Measurements from ENCODE around the gene CCDC137.

The CCDC137 gene

DNA sequence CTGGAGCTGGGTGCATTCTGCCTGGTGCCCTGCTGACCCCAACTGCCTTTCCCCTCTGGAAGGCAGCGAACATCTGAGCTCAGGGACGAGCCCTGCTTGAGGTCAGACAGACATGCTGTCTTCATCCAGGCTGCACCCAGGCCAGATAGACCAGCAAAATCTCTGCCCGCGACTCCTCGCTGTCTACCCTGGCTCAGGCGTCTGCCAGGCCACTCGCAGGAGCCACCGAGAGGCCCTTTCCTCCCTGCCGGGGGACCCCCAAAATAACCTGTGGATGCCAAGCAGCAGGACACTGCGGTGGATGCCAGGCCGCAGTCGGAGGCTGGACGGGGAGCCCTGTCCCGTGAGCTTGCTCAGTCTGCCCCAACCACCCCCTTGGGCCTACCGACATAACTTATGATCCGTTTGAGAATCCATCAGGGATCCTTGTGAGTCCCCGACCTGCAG is 42.2 kb downstream of the CCDC137 start:
- Mint-ChIP-seq H3K27ac (peak overlapping the region; percentile 41), H3K27me3 (no peaks in the 10 kb centered on the region), H3K9me3 (no peaks in the 10 kb centered on the region), H3K4me3 (no peak overlapping the region), H3K36me3 (ENCODE audit: low read depth) (peaks cover 58% of the 10 kb centered on the region), H3K4me1 (ENCODE audit: low read depth) (peaks cover 44% of the 10 kb centered on the region)
- no peak for DNase-seq

- Mint-ChIP-seq H3K9me3 (no peaks in the 10 kb centered on the region), H3K4me3 (peak overlapping the region; percentile 70), H3K36me3 (ENCODE audit: low read depth) (peaks cover 49% of the 10 kb centered on the region), H3K27ac (peak overlapping the region; percentile 82), H3K4me1 (ENCODE audit: low read depth) (peaks cover 37% of the 10 kb centered on the region), H3K27me3 (no peaks in the 10 kb centered on the region)
- DNase-seq: peak; percentile 65
These were observed 44.2 kb downstream of the CCDC137 start for GRCh38 chr17:81710514-81711308.

- peak within 1 kb of the TSS; percentile 88 for H3K27ac Mint-ChIP-seq
- H3K4me3 Mint-ChIP-seq: peak within 1 kb of the TSS; percentile 92
- no peaks in the 10 kb centered on the region for H3K9me3 Mint-ChIP-seq
- H3K27me3 Mint-ChIP-seq: no peaks in the 10 kb centered on the region
- DNase-seq: peak; percentile 93
- H3K4me1 Mint-ChIP-seq (ENCODE audit: low read depth): peaks cover 34% of the 10 kb centered on the region
- peaks cover 40% of the 10 kb centered on the region for H3K36me3 Mint-ChIP-seq (ENCODE audit: low read depth)
These were observed 45.4 kb downstream of the CCDC137 start, which contains the start of gene SLC25A10 for GRCh38 chr17:81711814-81712467. Gene SLC25A10 (plus strand): TSS chr17:81712284. CDS start chr17:81712427, 143 bp downstream.

DNA sequence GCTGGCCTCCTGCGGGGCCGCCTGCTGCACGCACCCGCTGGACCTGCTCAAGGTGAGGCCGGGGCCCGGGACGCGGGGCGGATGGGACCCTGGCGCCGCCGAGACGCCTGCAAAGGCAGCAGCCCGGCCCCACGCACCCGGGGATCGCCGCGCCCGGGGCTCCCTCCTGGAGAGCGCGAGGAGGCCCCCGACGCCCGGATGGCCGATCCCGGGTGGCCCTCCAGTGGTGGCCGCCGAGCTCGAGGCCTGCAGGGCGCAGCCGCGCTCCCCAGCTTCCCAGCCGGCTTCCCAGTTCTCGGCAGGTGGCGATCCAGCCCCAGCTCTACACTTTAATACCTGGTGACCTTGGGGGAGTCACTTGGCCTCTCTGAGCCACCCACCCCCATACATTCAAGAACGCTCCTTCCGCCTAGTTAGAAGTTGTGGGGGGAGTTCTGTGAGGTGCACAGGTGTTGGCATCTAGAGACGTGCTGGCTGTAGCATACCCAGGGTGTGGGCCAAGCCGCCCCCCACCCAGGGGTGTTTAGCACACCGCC is 46.0 kb downstream of the CCDC137 start:
- peak overlapping the region; percentile 88 for H3K27ac Mint-ChIP-seq
- peaks cover 34% of the 10 kb centered on the region for H3K4me1 Mint-ChIP-seq (ENCODE audit: low read depth)
- H3K4me3 Mint-ChIP-seq: peak overlapping the region; percentile 92
- no peak for DNase-seq
- no peaks in the 10 kb centered on the region for H3K9me3 Mint-ChIP-seq
- H3K36me3 Mint-ChIP-seq (ENCODE audit: low read depth): peaks cover 35% of the 10 kb centered on the region
- H3K27me3 Mint-ChIP-seq: no peaks in the 10 kb centered on the region

DNA sequence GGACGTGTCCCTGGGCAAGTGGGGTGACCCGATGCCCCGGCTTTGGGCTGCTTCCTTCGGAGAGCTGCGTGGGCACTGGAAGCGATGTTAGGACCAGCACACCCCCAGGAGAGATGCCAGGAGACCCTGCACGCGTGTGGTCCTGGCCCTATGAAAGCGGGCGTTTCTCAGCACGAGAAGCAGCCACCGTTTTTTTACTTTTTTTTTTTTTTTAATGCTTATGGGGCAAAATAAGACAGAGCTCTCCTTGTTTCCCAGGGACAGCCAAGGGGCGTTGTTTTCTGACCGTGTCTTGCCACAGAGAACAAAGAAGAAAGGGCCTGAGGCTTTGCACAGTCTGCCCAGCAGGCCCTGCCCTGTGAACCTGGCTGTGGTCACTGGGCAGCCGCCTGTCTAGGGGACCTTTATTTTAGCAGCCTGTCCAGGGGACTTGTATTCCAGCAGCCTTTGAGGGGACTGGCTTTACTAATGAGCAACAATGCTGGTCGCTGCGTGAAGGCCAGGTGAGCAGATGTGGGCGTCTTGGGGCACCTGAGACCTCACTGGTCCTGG is 46.5 kb downstream of the CCDC137 start:
- DNase-seq: no peak
- no peaks in the 10 kb centered on the region for H3K27me3 Mint-ChIP-seq
- H3K36me3 Mint-ChIP-seq (ENCODE audit: low read depth): peaks cover 36% of the 10 kb centered on the region
- H3K4me3 Mint-ChIP-seq: peak overlapping the region; percentile 92
- no peaks in the 10 kb centered on the region for H3K9me3 Mint-ChIP-seq
- H3K4me1 Mint-ChIP-seq (ENCODE audit: low read depth): peaks cover 34% of the 10 kb centered on the region
- H3K27ac Mint-ChIP-seq: peak overlapping the region; percentile 88

- H3K27ac Mint-ChIP-seq: no peak overlapping the region
- no peak for DNase-seq
- H3K4me3 Mint-ChIP-seq: peak overlapping the region; percentile 92
- H3K4me1 Mint-ChIP-seq (ENCODE audit: low read depth): peaks cover 34% of the 10 kb centered on the region
- peaks cover 34% of the 10 kb centered on the region for H3K36me3 Mint-ChIP-seq (ENCODE audit: low read depth)
- H3K27me3 Mint-ChIP-seq: no peaks in the 10 kb centered on the region
- no peaks in the 10 kb centered on the region for H3K9me3 Mint-ChIP-seq
These were observed 47.2 kb downstream of the CCDC137 start for GRCh38 chr17:81713556-81714411.

DNA sequence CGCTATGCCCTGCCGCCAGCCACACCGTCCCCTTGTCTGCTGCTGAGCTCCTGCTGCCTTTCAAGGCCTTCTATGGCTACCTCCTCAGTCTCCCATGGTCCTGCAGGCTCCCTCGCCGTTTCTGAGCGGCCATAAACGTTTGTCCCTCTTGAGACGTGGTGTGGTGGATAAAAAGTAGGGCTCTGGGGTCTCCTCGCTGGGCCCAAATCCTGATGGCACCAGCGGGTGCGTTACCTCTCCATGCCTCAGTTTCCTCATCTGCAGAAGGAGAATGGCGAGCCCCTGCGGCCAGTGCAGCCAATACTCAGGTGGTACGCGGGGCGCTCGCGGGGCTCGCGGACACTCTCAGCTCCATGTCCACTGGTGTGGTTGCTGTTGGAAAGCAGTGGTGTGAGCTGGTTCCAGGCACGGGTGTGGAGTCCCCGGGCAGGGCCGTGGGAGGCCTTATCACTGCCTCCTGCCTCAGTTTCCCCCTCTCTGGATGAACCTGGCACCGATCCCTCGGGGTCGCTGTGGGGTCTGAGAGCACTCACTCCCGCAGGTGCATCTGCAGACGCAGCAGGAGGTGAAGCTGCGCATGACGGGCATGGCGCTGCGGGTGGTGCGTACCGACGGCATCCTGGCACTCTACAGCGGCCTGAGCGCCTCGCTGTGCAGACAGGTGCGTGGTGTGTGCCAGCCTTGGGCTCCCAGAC is 48.0 kb downstream of the CCDC137 start:
- Mint-ChIP-seq H3K4me1 (ENCODE audit: low read depth) (peaks cover 32% of the 10 kb centered on the region), H3K36me3 (ENCODE audit: low read depth) (peaks cover 38% of the 10 kb centered on the region), H3K9me3 (no peaks in the 10 kb centered on the region), H3K27ac (no peak overlapping the region), H3K4me3 (peak overlapping the region; percentile 92), H3K27me3 (no peaks in the 10 kb centered on the region)
- DNase-seq: no peak

DNA sequence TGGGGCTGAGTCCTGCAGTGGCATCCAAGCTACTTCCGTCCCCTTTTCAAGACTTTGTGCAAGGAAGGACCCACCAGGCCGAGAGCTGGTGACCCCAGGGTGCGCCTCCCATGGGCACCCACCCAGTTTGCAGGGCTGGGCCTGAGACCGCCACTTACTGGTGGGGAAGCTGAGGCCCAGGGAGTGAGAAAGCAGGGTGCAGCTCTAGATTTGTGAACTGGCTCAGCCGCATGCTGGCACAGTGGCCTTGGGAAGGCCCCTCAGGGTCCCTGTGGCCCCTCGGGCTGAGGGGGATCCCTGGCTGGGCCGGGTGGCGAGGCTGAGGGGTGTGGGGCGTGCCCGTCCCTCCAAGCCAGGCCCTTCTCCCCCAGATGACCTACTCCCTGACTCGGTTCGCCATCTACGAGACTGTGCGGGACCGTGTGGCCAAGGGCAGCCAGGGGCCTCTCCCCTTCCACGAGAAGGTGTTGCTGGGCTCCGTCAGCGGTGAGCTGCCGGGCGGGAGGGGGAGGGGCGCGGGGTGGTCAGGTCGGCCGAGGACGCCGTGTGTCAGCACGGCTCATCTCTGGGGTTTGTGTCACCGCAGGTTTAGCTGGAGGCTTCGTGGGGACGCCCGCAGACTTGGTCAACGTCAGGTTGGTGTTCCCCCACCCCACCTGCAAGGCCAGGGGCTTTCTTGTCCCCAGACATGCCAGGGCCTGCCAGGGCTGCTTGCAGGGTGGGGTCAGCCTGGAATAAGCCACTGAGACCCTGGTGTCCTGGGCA is 48.8 kb downstream of the CCDC137 start:
- no peak for DNase-seq
- no peak overlapping the region for H3K27ac Mint-ChIP-seq
- H3K27me3 Mint-ChIP-seq: no peaks in the 10 kb centered on the region
- H3K4me3 Mint-ChIP-seq: no peak overlapping the region
- H3K4me1 Mint-ChIP-seq (ENCODE audit: low read depth): peaks cover 28% of the 10 kb centered on the region
- H3K9me3 Mint-ChIP-seq: no peaks in the 10 kb centered on the region
- H3K36me3 Mint-ChIP-seq (ENCODE audit: low read depth): peaks cover 39% of the 10 kb centered on the region

DNA sequence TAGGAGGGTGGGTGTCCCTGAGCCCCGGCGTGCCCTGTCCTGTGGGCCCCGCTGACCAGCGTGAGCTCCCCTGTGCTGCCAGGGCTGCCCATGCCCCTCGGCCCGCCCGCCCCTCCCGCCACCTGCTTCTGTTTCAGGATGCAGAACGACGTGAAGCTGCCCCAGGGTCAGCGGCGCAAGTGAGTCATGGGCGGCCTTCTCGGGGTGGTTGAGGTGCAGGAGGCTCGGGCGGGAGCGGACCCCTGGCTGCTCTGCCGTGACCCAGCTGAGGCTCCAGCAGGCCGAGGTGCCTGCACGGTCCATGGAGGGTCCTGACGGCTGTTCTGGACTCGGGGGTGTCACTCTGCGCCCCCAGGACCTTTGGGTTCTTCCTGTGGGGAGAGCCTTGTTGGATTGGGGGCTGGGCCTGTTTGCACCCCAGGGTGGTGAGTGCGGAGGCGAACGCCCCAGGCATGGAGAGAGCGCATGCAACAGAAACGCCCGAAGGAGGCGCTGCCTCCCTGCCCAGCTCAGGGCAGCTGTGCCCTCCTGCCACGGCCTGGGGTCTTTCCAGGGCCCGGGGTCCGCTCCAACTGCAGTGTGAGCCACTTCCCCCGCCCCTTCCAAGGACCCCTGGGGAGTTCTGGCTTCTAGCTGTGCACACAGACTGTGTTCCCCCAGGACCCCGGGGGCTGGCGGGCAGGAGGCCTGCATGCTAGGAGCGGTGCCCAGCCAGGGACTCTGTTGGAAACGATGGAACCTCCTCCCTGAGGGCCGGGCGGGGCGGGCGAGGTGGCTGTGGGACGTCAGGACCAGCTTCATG is 49.5 kb downstream of the CCDC137 start:
- Mint-ChIP-seq H3K27ac (no peak overlapping the region), H3K36me3 (ENCODE audit: low read depth) (peaks cover 43% of the 10 kb centered on the region), H3K9me3 (no peaks in the 10 kb centered on the region), H3K27me3 (no peaks in the 10 kb centered on the region), H3K4me3 (no peak overlapping the region), H3K4me1 (ENCODE audit: low read depth) (peaks cover 21% of the 10 kb centered on the region)
- no peak for DNase-seq

DNA sequence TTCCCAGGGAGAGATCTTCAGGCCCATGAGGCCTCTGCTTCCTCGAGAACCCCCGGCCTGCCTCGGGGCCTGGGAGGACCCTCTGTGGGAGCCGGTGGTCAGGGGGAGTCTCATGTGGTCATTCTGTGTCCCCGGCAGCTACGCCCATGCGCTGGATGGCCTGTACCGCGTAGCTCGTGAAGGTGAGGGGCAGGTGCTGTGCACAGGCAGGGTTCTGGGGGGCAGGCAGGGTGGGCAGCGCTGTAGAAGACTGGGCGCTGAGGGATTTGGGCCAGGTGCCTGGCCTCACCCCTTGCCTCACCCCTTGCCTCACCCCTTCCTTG is 50.1 kb downstream of the CCDC137 start:
- H3K27ac Mint-ChIP-seq: no peak overlapping the region
- peaks cover 44% of the 10 kb centered on the region for H3K36me3 Mint-ChIP-seq (ENCODE audit: low read depth)
- no peaks in the 10 kb centered on the region for H3K27me3 Mint-ChIP-seq
- no peaks in the 10 kb centered on the region for H3K9me3 Mint-ChIP-seq
- H3K4me1 Mint-ChIP-seq (ENCODE audit: low read depth): peaks cover 15% of the 10 kb centered on the region
- H3K4me3 Mint-ChIP-seq: no peak overlapping the region
- DNase-seq: no peak

GRCh38 chr17:81717049-81717765 is 50.7 kb downstream of the CCDC137 start:
- Mint-ChIP-seq H3K27ac (no peak overlapping the region), H3K4me3 (no peak overlapping the region), H3K27me3 (no peaks in the 10 kb centered on the region), H3K4me1 (ENCODE audit: low read depth) (peaks cover 14% of the 10 kb centered on the region), H3K36me3 (ENCODE audit: low read depth) (peaks cover 44% of the 10 kb centered on the region), H3K9me3 (no peaks in the 10 kb centered on the region)
- DNase-seq: no peak

DNA sequence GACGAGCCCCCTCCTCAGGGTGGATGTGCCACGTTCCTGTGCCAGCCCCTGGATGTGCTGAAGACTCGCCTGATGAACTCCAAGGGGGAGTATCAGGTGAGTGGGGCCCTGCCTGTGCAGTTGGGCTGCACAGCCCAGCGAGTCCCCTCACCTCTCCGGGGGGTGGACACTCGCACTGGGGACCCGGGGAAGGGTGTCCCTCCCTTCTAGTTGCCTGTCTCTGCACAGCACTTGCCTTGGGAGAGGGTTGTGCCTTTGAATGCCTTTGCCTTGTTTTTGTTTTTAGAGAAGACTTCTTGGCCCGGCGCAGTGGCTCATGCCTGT is 51.2 kb downstream of the CCDC137 start:
- H3K4me1 Mint-ChIP-seq (ENCODE audit: low read depth): peaks cover 13% of the 10 kb centered on the region
- H3K27me3 Mint-ChIP-seq: no peaks in the 10 kb centered on the region
- H3K4me3 Mint-ChIP-seq: no peak overlapping the region
- no peaks in the 10 kb centered on the region for H3K9me3 Mint-ChIP-seq
- DNase-seq: no peak
- peaks cover 42% of the 10 kb centered on the region for H3K36me3 Mint-ChIP-seq (ENCODE audit: low read depth)
- H3K27ac Mint-ChIP-seq: no peak overlapping the region

Data from activated T-cell treated with anti-CD3 and anti-CD28 coated beads, Interleukin-2, amount 50 U/mL, for 24 hours (primary cell).